MCF 10A (cell line): ENCODE data around the gene ZC3H12C. TPM values are rescaled to one million over a fixed set of nuclear protein-coding genes. Genes with fewer than 3 reads are reported as not detected.

Source experiments
- BruUV-seq: library from RNA; stranded (reverse); fragments of 400-500 nt; replicated peaks from 2 replicates; lab custom pipeline; 2021; lab: Mats Ljungman, UMichigan
- CTCF ChIA-PET: fragments of 300-600 bp; sonication (Branson Sonifier 250); formaldehyde crosslinking; extraction: SDS; loops from one replicate; lab custom pipeline; 2021; ENCODE audit warnings: antibody characterized with exemption, inconsistent platforms; lab: Yijun Ruan, JAX
- POLR2A ChIA-PET: fragments of 300-600, 350-650 bp; sonication (Branson Sonifier 250); formaldehyde crosslinking; extraction: SDS; loops from one replicate; lab custom pipeline; 2020; ENCODE audit warnings: antibody characterized with exemption, inconsistent platforms; lab: Yijun Ruan, JAX
- DNase-seq: peaks from one replicate; pipeline ENCODE4 v3.0.0-alpha.2; 2018; ENCODE audit not compliant: unreplicated experiment
- H3K27ac Mint-ChIP-seq: one replicate; pipeline ENCODE4 v1.8.0; 2022; ENCODE audit warnings: mild to moderate bottlenecking, low read depth, mixed read lengths; ENCODE audit not compliant: unreplicated experiment
- H3K27me3 Mint-ChIP-seq: one replicate; pipeline ENCODE4 v1.8.0; 2022; ENCODE audit warnings: mixed read lengths; ENCODE audit not compliant: insufficient read depth, unreplicated experiment
- H3K36me3 Mint-ChIP-seq: one replicate; pipeline ENCODE4 v1.8.0; 2022; ENCODE audit warnings: mild to moderate bottlenecking, moderate library complexity, mixed read lengths; ENCODE audit not compliant: insufficient read depth, unreplicated experiment
- H3K4me1 Mint-ChIP-seq: one replicate; pipeline ENCODE4 v1.8.0; 2022; ENCODE audit warnings: mixed read lengths; ENCODE audit not compliant: insufficient read depth, unreplicated experiment
- H3K4me3 Mint-ChIP-seq: one replicate; pipeline ENCODE4 v1.8.0; 2022; ENCODE audit warnings: mild to moderate bottlenecking, moderate library complexity, mixed read lengths; ENCODE audit not compliant: unreplicated experiment
- H3K9me3 Mint-ChIP-seq: one replicate; pipeline ENCODE4 v1.8.0; 2022; ENCODE audit warnings: mixed read lengths; ENCODE audit not compliant: unreplicated experiment
- intact Hi-C: fragments of 100-400 bp; cut with micrococcal nuclease; formaldehyde crosslinking; loops from 2 replicates; pipeline ENCODE4 v1.14.1; 2022
- total RNA-seq: library from RNA; stranded (reverse); gene quantifications from 2 replicates; pipeline ENCODE4 v1.2.3, GENCODE V29; 2022
- TF ChIP-seq, protein P1 (sequence below): fragments of 200-600 bp; IDR thresholded peaks from one replicate; pipeline ENCODE4 v1.8.0; 2022; ENCODE audit warnings: antibody characterized with exemption, mild to moderate bottlenecking; ENCODE audit not compliant: unreplicated experiment

The ZC3H12C gene
- total RNA-seq, 1 experiment from 2014 or later = 37.7 TPM

DNA sequence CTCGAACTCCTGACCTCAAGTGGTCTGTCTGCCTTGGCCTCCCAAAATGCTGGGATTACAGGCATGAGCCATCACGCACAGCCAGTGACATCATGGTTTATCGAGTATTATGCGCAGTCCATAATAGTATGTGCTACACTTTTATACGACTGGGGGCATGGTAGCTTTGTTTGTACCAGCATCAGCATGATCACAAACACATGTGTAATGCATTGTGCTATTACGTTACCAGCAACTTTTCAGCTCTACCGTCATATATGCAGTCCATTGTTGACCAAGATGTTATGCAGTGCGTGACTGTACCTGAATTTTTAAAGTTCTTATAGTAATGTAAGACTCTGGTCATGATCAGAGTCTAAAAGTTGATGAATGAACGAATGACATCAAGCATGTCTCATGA is 67.9 kb downstream of the ZC3H12C start:
- Mint-ChIP-seq H3K4me3 (no peak overlapping the region), H3K27me3 (no peaks in the 10 kb centered on the region), H3K36me3 (peaks cover 96% of the 10 kb centered on the region), H3K4me1 (peaks cover 4% of the 10 kb centered on the region), H3K27ac (peak overlapping the region; percentile 39), H3K9me3 (no peaks in the 10 kb centered on the region)
- no peak for DNase-seq
- intact Hi-C loops = no loop called here
- TF ChIP-seq, protein P1, sequence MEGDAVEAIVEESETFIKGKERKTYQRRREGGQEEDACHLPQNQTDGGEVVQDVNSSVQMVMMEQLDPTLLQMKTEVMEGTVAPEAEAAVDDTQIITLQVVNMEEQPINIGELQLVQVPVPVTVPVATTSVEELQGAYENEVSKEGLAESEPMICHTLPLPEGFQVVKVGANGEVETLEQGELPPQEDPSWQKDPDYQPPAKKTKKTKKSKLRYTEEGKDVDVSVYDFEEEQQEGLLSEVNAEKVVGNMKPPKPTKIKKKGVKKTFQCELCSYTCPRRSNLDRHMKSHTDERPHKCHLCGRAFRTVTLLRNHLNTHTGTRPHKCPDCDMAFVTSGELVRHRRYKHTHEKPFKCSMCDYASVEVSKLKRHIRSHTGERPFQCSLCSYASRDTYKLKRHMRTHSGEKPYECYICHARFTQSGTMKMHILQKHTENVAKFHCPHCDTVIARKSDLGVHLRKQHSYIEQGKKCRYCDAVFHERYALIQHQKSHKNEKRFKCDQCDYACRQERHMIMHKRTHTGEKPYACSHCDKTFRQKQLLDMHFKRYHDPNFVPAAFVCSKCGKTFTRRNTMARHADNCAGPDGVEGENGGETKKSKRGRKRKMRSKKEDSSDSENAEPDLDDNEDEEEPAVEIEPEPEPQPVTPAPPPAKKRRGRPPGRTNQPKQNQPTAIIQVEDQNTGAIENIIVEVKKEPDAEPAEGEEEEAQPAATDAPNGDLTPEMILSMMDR = no peak
- POLR2A ChIA-PET = interaction anchor here (0.7 to 1.7 kb wide), 3 partner anchors 10 to 20 kb away, joined by 3 to 4 read pairs (median 4); no protein-coding TSS in a partner anchor
- BruUV-seq = no TSS peak
- CTCF ChIA-PET = interaction anchor here (0.6 kb wide), 2 partner anchors 38 to 1539 kb away, joined by 3 read pairs; no protein-coding TSS in a partner anchor

DNA sequence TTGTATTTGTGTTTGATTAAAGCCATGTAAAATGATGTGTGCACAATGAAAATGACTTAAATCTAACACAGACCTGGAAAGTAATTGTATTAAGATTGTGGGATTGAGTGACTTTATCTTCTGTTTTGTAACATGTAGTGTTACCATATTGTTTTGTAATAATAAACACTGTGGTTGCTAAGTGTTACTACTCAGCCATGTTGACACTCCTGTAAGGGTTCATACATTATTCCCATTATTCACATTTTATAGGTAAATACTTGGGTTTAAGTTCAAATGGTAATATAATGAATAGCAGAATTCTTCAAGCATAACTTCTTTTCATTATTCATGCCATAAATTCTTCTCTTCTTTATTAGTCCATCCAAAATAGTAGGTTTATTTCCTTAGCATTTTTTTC is 69.0 kb downstream of the ZC3H12C start:
- Mint-ChIP-seq H3K36me3 (peaks cover 94% of the 10 kb centered on the region), H3K9me3 (no peaks in the 10 kb centered on the region), H3K27ac (peak overlapping the region; percentile 39), H3K27me3 (no peaks in the 10 kb centered on the region), H3K4me1 (peaks cover 4% of the 10 kb centered on the region), H3K4me3 (no peak overlapping the region)
- no peak for DNase-seq
- TF ChIP-seq, protein P1 = no peak
- intact Hi-C loops = no loop called here
- CTCF ChIA-PET = interaction anchor here (1.3 kb wide), 1 partner anchor 11 kb away, joined by 4 read pairs; no protein-coding TSS in a partner anchor
- BruUV-seq = no TSS peak
- POLR2A ChIA-PET = interaction anchor here (0.6 to 1.1 kb wide), 2 partner anchors 11 to 35 kb away, joined by 3 to 4 read pairs; no protein-coding TSS in a partner anchor

GRCh38 chr11:110165039-110165925 is 72.1 kb downstream of the ZC3H12C start:
- H3K27ac Mint-ChIP-seq = no peak overlapping the region
- BruUV-seq = no TSS peak
- H3K36me3 Mint-ChIP-seq = peaks cover 76% of the 10 kb centered on the region
- TF ChIP-seq, protein P1 = no peak
- H3K9me3 Mint-ChIP-seq = no peaks in the 10 kb centered on the region
- POLR2A ChIA-PET = interaction anchor here (0.9 to 1.4 kb wide), 4 partner anchors 18 to 224 kb away, joined by 3 read pairs; no protein-coding TSS in a partner anchor
- H3K27me3 Mint-ChIP-seq = no peaks in the 10 kb centered on the region
- no peaks in the 10 kb centered on the region for H3K4me1 Mint-ChIP-seq
- H3K4me3 Mint-ChIP-seq = no peak overlapping the region
- no peak for DNase-seq
- intact Hi-C loops = no loop called here
- CTCF ChIA-PET = interaction anchor here (0.7 to 1.5 kb wide), 6 partner anchors 10 to 1088 kb away, joined by 3 to 5 read pairs (median 4); no protein-coding TSS in a partner anchor
